Epidermal melanocyte (primary cell): Measurements from ENCODE around the gene GPX7.

ENCODE experiments used
- DNase-seq: peaks from one replicate; pipeline ENCODE4 v3.0.0; 2011; ENCODE audit warnings: low spot score; ENCODE audit not compliant: insufficient read length

The GPX7 gene

DNA sequence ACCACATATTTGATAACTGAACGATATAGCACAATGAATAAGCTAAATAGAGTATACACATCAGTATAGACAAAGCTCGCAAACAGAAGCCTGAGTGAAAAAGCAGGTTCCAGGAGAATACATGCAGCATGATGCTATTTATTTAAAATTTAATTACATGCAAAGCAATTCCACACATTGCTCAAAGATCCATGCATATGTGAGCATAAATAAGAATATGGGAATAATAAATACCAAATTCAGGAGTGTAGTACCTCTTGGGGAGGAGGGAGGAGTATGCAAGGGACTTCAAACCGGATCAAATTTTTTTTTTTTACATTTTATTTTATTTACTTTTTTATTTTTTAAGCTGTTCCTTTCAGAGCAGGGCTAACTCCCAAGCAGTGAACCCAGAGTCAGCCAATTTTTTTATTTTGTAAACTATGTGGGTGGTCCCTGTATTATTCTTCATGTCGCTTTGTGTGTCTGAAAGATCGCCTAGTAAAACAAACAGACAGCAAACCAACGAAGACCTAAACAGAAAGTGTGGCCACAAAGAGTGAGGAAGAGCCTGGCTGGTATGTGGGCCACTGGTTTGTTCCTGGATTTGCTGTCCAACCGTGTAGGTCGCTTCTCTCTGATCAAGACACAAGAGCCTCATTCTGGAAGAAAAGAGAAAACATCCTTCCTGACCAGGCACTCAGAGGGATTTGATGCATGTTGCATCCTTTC is 26.6 kb downstream of the GPX7 start:
- no peak for DNase-seq

DNA sequence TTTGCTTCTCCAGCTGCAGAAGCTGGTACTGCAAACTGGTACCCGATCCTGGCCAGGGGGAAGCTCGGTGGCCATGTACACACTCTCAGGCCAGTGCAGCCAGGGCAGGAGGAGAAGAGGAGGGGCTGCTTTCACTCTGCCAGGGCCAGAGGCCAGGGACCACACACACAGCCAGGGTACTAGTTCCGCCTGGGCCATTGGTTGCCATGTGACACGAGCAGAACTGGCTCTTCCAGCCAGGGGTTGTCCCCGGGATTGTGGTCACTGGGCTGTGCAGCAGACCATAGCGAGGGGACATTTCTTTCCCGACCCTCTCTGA is 27.1 kb downstream of the GPX7 start:
- no peak for DNase-seq

DNA sequence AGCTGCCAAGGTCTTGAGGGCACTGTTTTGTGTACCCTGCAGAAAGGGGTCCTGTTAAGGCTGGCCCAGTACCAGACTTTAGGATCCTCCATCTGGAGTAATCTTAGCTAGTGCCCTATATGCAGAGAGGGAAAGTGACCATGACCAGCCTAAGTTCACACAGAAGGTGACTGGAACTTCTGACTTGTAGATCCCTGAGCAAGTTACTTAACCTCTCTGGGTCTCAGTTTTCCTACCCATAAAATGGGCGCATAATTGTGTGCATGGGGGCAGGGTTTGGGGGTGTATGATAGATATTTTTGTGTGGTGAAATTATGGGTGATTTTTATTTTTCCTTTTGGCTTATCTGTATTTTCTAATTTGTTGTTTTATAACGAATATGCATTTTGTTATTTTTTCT is 27.5 kb downstream of the GPX7 start:
- DNase-seq: no peak

DNA sequence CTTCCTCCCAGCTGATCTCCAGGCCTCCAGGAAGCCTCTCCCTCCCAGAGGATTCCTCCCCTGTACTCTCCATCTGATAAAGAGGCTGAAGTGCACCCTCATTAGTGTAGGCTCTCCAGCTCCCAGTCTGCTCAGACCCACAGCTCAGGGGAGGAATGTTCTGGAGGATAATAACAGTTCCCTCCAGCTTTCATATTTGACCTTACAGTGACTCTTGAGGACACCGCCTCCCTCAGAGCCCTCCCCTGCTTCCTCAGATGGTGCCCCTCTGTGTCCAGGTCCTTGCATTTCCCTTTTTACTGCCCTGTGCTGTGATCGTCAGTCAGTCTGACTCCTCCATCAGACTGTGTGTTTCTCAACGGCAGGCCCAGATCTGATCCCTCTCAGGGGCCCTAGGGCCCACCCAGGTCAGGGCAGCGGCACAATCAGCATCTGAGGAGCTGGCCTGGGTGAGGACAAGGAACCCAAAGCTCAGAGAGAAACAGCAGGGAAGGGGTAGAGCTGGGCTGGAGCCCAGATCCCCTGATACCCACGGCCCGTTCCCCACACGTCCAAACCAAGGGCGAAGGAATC is 29.7 kb downstream of the GPX7 start:
- DNase-seq: no peak

DNA sequence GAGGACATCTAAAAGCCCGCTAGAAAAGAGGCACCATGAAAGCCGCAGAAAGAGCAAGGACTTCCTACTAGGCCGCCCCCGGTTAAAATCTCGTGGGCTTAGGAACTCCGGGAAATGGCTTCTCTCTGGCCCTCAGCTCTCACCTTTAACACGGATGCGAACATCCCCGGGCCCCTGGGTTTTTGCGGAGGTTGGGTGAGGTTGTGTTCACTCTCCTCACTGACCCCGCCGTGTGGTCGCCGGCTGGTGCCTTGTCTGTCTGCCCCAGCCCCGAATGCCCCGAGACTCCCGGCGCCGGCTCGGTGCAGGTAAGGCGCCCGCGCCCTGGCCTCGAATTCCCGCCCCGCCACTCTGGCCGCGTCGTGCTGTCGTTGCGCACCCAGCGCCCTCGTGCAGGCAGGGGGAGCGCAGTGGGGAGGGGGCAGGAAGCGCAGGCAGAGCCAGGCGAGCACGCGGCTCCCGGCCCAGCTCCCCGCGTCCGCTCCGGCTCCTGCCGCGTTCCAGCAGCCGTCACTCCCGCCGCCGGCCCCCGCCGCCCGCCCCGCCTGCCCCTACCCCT is 30.6 kb downstream of the GPX7 start, which contains the start of gene SHISAL2A:
TSS of gene SHISAL2A (plus strand) at position 437 of the 559 bp plus-strand sequence. CDS start 326 bp downstream, outside the sequence.
- no peak for DNase-seq

DNA sequence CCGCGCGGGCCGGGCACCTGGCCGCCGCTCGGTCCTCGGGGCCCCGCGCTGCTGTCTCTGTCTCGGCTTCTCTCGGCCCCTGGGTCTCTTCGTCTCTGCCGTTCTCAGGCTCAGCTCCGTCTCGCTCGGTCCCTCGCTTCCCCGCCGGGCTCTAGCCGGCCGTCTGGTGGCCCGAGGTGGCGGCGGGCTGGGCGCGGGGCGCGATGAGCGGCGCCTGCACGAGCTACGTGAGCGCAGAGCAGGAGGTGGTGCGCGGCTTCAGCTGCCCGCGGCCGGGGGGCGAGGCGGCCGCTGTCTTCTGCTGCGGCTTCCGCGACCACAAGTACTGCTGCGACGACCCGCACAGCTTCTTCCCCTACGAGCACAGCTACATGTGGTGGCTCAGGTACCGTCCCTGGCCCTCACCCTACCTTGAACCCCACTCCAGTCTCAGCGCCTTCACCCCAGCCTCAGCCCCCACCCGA is 31.2 kb downstream of the GPX7 start:
- DNase-seq: no peak

DNA sequence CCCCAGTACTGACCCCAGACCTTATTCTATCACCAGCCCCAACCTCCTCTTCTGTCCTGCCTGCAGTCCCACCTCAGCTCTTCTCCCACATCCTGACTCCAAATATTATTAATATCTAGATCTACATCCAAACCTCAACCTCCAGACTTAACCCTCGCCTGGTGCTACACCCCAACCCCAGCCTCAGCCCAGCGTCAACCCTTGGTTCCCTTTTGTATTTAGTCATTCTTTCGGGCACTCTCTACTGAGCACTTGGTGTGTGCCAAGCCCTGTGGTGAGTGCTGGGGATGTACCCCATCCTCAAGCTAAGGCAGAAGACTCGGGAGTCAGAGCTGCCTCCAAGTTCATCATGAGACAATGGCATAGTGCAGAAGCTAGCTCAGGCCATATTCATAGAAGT is 31.9 kb downstream of the GPX7 start:
- DNase-seq: no peak

DNA sequence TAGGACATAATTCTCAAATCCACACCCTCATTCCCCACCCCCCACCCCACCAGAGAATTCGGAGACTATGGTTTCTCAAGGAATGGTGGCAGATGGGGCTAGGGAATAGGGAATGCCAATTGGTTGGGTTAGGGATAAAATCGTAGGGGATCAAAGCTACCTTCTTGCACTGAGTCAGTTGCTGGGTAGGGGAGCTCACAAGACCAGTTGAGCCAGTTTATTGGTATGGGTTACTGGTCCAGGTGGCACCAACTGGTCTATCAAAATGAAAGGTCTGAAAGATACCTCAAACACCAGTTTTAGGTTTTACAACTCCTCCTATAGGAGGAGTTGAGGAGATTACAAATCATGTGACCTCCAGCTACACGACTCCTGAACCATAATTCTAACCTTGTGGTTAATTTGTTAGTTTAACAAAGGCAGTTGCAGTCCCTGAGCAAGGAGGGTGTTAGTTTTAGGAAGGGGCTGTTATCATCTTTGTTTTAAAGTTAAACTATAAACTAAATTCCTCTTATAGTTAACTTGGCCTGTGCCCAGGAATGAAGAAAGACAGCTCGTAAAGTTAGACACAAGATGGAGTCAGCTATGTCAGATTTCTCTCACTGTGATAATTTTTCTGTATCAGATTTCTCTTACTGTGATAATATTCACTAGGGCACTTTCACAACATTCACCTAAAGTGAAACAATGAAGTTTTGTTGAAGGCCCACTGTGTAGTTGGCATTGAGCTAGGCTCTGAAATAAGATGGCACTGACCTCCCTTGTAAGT is 33.3 kb downstream of the GPX7 start:
- DNase-seq: no peak

DNA sequence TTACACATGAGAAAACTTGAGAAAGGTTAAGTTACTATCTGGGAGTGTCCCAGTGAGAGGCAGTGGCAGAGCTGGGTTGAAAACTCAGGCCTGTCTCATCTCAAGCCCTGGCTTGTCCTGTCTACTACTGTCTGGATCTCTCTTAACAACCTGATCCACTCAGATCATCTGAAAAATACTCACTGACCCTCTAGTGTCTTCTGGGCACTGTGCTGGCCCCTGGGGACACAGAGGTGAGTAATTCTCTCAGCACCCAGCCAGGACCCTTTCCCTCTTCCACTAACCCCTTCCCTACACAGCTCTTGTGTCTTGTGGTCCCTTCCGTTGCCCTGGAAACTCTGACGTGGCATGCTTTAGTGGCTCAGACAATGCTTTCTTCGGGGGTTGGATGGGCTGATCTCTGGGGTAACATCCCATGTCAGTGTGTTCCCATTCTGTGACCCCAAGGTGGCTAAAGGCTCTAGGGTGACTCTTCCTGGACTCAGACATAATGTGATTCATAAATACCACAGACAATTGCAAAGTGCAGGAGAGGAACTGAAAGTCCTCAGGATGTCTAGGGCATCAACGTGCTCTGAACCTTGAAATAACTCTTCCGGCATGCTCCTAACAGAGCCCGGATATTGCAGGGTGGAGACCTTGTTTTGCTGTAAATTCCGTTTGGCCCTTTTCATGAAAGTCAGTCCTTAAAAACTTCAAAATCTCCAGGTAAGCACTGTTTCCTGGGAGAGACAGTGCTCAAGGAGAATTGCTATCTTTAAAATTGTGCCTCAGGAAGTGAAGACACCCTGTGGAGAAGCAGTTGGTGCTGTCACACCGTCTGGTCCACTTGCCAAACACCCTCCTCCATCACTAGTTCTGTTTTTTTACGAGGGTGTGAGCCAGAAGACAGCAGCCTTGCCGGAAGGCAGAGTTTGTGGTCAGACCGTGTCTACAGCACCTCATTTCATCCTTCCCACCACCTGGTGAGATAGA is 34.8 kb downstream of the GPX7 start:
- no peak for DNase-seq

DNA sequence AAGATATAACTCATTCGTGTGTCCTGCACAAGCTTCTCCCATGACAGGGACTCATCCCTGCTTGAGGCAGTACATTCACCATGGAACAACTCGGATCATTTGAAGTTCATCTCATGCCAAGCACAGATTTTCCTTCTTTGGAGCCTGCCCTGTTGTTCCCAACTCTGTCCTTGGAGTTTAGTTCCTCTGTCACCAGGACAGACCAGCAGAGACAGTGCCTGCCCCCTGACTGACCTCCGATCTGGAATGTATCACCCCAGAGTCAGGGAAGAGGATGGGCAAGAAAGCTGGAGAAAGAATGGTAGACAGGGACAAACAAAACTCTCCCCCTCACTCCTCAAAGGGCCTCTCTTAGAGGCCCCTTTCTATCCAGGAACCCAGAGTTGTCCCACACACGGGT is 35.8 kb downstream of the GPX7 start:
- DNase-seq: no peak

DNA sequence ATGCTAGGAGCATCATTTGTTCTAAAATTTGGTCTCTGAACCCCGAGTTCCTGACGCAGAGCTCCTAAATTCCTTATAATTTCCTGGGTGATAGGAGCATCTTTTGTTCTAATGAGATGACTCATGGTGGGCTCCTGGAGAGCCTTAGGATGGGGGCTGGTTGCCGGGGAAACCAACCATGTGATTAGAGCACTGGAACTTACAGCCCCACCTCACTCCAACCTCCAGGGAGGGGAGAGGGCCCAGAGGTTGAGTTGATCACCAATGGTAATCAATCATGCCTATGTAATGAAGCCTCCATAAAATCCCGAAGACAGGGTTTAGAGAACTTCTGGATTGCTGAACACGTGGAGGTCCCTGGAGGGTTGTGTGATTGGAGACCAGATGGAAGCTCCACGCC is 38.5 kb downstream of the GPX7 start:
- no peak for DNase-seq

DNA sequence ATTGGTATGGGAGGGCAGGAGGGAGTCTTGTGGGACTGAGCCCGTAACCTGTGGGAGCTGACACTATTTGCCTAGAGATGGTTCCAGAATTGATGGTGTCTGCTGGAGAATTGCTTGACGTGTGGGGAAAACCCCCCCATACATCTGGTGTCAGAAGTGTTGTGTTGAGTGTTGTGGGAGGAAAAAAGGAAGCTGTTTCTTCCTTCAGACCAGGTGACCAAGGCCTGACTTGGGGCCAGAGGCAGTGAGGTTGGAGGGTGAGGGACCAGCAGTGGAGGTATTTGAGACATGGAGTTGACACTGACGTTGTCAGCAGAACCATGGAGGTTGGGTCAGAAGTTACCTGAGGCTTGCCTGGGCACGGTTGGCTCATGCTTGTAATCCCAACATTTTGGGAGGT is 39.1 kb downstream of the GPX7 start:
- DNase-seq: no peak

DNA sequence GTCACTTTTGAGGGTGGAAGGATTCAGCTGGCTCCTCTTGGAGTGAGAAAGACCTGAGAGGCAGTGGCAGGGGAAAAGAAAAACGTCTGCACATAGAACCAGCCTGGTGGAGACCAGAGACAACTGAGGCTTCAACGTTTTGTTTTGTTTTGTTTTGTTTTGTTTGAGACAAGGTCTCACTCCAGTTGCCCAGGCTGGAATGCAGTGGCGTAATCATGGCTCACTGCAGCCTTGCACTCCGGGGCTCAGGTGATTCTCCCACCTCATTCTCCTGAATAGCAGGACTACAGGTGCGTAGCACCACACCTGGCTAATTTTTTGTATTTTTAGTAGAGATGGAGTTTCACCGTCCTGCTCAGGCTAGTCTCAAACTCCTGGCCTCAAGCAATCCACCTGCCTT is 43.1 kb downstream of the GPX7 start:
- DNase-seq: no peak

DNA sequence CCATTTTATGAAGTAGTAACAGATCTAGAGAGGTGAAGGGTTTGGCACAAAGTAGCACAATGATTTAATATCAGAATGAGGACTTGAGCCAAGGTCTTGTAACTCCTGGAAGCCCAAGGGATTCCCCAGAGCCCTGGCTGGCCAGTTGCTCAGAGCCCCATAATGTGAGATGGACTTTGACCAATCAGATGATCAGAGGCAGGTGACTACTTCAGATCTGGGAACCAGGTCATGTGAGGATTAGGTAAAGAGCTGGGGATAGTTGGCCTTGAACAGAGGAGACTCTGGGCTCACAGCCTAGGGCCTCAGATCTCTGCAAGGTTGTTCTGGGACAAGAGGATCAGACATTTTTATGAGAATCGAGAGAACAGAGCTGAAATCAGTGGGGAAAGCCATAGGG is 49.7 kb downstream of the GPX7 start:
- no peak for DNase-seq

DNA sequence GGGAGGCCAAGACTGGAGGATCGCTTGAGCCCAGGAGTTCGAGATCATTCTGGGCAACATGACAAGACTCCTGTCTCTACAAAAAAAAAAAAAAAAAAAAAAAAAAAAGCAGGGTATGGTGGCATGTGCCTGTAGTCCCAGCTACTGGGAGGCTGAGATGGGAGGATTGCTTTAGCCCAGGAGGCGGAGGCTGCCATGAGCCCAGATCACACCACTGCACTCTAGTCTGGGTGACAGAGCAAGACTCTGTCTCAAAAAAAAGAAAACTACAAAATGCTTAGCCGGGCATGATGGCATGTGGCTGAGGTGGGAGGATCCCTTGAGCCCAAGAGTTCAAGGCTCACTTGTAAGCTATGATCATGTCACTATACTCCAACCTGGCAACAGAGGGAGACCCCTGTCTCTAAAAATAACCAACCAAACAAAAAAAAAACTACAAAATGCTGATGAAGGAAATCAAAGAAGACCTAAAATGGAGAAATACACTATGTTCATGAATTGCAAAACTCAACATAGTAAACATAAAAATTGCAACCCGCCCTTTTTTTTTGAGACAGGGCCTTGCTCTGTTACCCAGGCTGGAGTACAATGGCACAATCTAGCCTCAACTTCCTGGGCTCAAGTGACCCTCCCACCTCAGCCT is 51.2 kb downstream of the GPX7 start:
- no peak for DNase-seq

DNA sequence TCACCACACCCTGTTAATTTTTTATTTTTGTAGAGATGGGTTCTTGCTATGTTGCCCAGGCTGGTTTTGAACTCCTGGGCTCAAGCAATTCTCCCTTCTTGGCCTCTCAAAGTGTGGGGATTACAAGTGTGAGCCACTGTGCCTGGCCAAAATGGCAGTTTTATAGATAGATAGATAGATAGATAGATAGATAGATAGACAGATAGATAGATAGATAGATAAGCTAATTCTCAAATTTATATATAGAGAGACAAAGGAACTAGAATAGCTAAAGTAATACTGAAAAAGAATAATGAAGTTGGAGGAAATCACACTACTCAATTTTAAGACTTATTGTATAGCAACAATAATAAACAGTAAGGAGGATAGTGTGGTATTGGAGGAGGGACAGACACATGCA is 51.9 kb downstream of the GPX7 start:
- DNase-seq: no peak

DNA sequence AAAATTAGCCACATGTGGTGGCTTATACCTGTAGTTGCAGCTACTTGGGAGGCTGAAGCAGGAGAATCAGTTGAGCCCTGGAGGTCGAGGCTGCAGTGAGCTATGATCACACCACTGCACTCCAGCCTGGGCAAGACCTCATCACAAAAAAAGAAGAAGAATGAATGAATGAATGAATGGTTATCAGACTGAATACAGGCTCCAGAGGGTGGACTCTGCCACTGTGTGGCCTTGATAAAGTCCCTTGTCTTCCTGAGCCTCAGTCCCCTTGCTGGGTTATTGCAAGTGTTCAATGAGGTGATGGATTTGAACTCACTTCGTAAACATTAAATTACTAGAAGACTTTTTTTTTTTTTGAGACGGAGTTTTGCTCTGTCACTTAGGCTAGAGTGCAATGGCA is 55.5 kb downstream of the GPX7 start:
- DNase-seq: no peak
